GM23338 (cell line): ENCODE data around the gene DFFA.

Experiments
- CREB1 ChIP-seq: fragments of 250-450 bp; sonication (Bioruptor Pico); IDR thresholded peaks from 2 replicates; pipeline ENCODE4 v1.5.0; 2020; ENCODE audit warnings: low read depth, mild to moderate bottlenecking, moderate library complexity
- EZH2 ChIP-seq: fragments of 200-600 bp; sonication (generic); IDR thresholded peaks from one replicate; pipeline ENCODE4 v1.8.0; 2017; ENCODE audit warnings: antibody characterized with exemption, mild to moderate bottlenecking, low read depth; ENCODE audit not compliant: unreplicated experiment
- EZH2phosphoT487 ChIP-seq: fragments of 200-600 bp; sonication (generic); IDR thresholded peaks from one replicate; pipeline ENCODE4 v1.8.1; 2018; ENCODE audit warnings: antibody characterized with exemption; ENCODE audit not compliant: unreplicated experiment
- JUNB ChIP-seq: IDR thresholded peaks from one replicate; pipeline ENCODE4 v1.6.1; 2016; ENCODE audit warnings: antibody characterized with exemption; ENCODE audit not compliant: unreplicated experiment
- POLR2AphosphoS5 ChIP-seq: IDR thresholded peaks from 2 replicates; pipeline ENCODE4 v1.6.1; 2016; ENCODE audit warnings: antibody characterized with exemption, low read depth
- ZNF114 ChIP-seq: fragments of 250-450 bp; sonication (Bioruptor Pico); IDR thresholded peaks from 2 replicates; pipeline ENCODE4 v1.5.0; 2020; ENCODE audit warnings: mild to moderate bottlenecking, moderate library complexity
- ZNF331 ChIP-seq: fragments of 250-450 bp; sonication (Bioruptor Pico); IDR thresholded peaks from 2 replicates; pipeline ENCODE4 v1.5.0; 2020; ENCODE audit warnings: low read depth, mild to moderate bottlenecking, moderate library complexity
- TF ChIP-seq, protein P1 (sequence below), 2 experiments: fragments of 200-600 bp in 1 of 2; sonication (generic) in 1 of 2; conservative IDR thresholded peaks; 2 replicates each; pipeline versions ENCODE4 v1.5.1 to v1.6.1; 2016 to 2017; ENCODE audit warnings: antibody characterized with exemption in 2 of 2, low read depth in 2 of 2, mild to moderate bottlenecking in 2 of 2, moderate library complexity in 1 of 2
- TF ChIP-seq, protein P2 (sequence below): IDR thresholded peaks from one replicate; pipeline ENCODE4 v1.6.1; 2018; ENCODE audit warnings: antibody characterized with exemption; ENCODE audit not compliant: unreplicated experiment
- TF ChIP-seq, protein P3 (sequence below): IDR thresholded peaks from 2 replicates; pipeline ENCODE4 v1.6.1; 2016; ENCODE audit warnings: antibody characterized with exemption
- TF ChIP-seq, protein P4 (sequence below): fragments of 250-450 bp; sonication (Bioruptor Pico); IDR thresholded peaks from 2 replicates; pipeline ENCODE4 v1.5.0; 2020; ENCODE audit warnings: mild to moderate bottlenecking, moderate library complexity

DNA sequence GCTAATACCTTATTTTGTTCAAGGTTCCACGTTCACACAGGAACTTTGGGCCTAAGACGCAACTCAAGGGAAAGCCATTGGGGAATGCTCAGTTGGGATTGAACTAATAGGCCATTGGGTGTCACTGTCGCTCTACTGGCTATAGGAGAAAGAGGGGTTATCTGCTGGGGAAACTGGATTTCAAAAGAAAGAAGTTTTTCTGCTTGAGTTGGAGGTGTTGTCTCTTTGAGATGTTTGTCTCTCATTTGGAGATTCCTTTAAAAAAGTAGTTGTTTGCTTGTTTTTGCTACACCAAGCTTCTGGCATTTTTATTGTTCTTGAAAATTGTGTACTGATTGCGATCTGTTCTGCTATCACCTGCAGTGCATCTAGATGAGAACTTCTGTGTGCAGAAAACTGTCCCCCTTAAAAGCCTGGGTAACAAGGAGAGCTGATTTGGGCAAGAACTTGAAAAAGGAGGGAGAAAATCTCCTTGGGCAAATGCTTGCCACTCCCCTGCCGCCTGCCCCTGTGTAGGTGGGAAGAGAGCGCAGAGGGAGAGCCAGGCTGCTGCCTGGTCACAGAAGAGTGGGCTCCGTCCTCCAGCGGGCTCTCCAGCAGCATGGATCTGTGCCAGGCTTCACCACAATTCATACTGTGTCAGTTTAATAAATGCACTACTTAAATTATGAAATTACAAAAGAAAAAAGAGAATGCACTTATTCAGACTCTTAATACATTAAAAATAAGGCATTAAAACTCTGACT is 42.3 kb upstream of the DFFA start:
- TF ChIP-seq, protein P1, sequence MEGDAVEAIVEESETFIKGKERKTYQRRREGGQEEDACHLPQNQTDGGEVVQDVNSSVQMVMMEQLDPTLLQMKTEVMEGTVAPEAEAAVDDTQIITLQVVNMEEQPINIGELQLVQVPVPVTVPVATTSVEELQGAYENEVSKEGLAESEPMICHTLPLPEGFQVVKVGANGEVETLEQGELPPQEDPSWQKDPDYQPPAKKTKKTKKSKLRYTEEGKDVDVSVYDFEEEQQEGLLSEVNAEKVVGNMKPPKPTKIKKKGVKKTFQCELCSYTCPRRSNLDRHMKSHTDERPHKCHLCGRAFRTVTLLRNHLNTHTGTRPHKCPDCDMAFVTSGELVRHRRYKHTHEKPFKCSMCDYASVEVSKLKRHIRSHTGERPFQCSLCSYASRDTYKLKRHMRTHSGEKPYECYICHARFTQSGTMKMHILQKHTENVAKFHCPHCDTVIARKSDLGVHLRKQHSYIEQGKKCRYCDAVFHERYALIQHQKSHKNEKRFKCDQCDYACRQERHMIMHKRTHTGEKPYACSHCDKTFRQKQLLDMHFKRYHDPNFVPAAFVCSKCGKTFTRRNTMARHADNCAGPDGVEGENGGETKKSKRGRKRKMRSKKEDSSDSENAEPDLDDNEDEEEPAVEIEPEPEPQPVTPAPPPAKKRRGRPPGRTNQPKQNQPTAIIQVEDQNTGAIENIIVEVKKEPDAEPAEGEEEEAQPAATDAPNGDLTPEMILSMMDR (conservative IDR thresholded peaks at IDR 0.05; ENCODE audit: low read depth in 2 of 2), result peak; percentile 71 to 89
- TF ChIP-seq, protein P2, sequence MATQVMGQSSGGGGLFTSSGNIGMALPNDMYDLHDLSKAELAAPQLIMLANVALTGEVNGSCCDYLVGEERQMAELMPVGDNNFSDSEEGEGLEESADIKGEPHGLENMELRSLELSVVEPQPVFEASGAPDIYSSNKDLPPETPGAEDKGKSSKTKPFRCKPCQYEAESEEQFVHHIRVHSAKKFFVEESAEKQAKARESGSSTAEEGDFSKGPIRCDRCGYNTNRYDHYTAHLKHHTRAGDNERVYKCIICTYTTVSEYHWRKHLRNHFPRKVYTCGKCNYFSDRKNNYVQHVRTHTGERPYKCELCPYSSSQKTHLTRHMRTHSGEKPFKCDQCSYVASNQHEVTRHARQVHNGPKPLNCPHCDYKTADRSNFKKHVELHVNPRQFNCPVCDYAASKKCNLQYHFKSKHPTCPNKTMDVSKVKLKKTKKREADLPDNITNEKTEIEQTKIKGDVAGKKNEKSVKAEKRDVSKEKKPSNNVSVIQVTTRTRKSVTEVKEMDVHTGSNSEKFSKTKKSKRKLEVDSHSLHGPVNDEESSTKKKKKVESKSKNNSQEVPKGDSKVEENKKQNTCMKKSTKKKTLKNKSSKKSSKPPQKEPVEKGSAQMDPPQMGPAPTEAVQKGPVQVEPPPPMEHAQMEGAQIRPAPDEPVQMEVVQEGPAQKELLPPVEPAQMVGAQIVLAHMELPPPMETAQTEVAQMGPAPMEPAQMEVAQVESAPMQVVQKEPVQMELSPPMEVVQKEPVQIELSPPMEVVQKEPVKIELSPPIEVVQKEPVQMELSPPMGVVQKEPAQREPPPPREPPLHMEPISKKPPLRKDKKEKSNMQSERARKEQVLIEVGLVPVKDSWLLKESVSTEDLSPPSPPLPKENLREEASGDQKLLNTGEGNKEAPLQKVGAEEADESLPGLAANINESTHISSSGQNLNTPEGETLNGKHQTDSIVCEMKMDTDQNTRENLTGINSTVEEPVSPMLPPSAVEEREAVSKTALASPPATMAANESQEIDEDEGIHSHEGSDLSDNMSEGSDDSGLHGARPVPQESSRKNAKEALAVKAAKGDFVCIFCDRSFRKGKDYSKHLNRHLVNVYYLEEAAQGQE, result no peak
- no peak for TF ChIP-seq POLR2AphosphoS5
- TF ChIP-seq EZH2, result no peak
- TF ChIP-seq EZH2phosphoT487, result no peak
- TF ChIP-seq, protein P3, sequence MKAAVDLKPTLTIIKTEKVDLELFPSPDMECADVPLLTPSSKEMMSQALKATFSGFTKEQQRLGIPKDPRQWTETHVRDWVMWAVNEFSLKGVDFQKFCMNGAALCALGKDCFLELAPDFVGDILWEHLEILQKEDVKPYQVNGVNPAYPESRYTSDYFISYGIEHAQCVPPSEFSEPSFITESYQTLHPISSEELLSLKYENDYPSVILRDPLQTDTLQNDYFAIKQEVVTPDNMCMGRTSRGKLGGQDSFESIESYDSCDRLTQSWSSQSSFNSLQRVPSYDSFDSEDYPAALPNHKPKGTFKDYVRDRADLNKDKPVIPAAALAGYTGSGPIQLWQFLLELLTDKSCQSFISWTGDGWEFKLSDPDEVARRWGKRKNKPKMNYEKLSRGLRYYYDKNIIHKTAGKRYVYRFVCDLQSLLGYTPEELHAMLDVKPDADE, result no peak
- no peak for TF ChIP-seq CREB1 (CRISPR knock-in tag)
- no peak for TF ChIP-seq JUNB
- TF ChIP-seq, protein P4, sequence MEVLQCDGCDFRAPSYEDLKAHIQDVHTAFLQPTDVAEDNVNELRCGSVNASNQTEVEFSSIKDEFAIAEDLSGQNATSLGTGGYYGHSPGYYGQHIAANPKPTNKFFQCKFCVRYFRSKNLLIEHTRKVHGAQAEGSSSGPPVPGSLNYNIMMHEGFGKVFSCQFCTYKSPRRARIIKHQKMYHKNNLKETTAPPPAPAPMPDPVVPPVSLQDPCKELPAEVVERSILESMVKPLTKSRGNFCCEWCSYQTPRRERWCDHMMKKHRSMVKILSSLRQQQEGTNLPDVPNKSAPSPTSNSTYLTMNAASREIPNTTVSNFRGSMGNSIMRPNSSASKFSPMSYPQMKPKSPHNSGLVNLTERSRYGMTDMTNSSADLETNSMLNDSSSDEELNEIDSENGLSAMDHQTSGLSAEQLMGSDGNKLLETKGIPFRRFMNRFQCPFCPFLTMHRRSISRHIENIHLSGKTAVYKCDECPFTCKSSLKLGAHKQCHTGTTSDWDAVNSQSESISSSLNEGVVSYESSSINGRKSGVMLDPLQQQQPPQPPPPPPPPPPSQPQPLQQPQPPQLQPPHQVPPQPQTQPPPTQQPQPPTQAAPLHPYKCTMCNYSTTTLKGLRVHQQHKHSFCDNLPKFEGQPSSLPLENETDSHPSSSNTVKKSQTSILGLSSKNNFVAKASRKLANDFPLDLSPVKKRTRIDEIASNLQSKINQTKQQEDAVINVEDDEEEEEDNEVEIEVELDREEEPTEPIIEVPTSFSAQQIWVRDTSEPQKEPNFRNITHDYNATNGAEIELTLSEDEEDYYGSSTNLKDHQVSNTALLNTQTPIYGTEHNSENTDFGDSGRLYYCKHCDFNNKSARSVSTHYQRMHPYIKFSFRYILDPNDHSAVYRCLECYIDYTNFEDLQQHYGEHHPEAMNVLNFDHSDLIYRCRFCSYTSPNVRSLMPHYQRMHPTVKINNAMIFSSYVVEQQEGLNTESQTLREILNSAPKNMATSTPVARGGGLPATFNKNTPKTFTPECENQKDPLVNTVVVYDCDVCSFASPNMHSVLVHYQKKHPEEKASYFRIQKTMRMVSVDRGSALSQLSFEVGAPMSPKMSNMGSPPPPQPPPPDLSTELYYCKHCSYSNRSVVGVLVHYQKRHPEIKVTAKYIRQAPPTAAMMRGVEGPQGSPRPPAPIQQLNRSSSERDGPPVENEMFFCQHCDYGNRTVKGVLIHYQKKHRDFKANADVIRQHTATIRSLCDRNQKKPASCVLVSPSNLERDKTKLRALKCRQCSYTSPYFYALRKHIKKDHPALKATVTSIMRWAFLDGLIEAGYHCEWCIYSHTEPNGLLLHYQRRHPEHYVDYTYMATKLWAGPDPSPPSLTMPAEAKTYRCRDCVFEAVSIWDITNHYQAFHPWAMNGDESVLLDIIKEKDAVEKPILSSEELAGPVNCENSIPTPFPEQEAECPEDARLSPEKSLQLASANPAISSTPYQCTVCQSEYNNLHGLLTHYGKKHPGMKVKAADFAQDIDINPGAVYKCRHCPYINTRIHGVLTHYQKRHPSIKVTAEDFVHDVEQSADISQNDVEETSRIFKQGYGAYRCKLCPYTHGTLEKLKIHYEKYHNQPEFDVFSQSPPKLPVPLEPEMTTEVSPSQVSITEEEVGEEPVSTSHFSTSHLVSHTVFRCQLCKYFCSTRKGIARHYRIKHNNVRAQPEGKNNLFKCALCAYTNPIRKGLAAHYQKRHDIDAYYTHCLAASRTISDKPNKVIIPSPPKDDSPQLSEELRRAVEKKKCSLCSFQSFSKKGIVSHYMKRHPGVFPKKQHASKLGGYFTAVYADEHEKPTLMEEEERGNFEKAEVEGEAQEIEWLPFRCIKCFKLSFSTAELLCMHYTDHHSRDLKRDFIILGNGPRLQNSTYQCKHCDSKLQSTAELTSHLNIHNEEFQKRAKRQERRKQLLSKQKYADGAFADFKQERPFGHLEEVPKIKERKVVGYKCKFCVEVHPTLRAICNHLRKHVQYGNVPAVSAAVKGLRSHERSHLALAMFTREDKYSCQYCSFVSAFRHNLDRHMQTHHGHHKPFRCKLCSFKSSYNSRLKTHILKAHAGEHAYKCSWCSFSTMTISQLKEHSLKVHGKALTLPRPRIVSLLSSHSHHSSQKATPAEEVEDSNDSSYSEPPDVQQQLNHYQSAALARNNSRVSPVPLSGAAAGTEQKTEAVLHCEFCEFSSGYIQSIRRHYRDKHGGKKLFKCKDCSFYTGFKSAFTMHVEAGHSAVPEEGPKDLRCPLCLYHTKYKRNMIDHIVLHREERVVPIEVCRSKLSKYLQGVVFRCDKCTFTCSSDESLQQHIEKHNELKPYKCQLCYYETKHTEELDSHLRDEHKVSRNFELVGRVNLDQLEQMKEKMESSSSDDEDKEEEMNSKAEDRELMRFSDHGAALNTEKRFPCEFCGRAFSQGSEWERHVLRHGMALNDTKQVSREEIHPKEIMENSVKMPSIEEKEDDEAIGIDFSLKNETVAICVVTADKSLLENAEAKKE (CRISPR knock-in tag), result no peak
- TF ChIP-seq ZNF114 (CRISPR knock-in tag), result no peak
- no peak for TF ChIP-seq ZNF331 (CRISPR knock-in tag)
